HG03565 (cell line): ENCODE measurements around the gene NPAP1.
"Not testable (repeated sequence)": the region's sequence is repeated elsewhere in the genome, so short reads cannot be mapped to it uniquely, and the experiment has no call there.

ENCODE experiments used
- ATAC-seq: cut with Tn5 transposase; IDR thresholded peaks from one replicate; pipeline ENCODE4 v1.9.1; 2021; ENCODE audit warnings: mild to moderate bottlenecking, moderate library complexity; ENCODE audit not compliant: unreplicated experiment

NPAP1 gene, protein sequence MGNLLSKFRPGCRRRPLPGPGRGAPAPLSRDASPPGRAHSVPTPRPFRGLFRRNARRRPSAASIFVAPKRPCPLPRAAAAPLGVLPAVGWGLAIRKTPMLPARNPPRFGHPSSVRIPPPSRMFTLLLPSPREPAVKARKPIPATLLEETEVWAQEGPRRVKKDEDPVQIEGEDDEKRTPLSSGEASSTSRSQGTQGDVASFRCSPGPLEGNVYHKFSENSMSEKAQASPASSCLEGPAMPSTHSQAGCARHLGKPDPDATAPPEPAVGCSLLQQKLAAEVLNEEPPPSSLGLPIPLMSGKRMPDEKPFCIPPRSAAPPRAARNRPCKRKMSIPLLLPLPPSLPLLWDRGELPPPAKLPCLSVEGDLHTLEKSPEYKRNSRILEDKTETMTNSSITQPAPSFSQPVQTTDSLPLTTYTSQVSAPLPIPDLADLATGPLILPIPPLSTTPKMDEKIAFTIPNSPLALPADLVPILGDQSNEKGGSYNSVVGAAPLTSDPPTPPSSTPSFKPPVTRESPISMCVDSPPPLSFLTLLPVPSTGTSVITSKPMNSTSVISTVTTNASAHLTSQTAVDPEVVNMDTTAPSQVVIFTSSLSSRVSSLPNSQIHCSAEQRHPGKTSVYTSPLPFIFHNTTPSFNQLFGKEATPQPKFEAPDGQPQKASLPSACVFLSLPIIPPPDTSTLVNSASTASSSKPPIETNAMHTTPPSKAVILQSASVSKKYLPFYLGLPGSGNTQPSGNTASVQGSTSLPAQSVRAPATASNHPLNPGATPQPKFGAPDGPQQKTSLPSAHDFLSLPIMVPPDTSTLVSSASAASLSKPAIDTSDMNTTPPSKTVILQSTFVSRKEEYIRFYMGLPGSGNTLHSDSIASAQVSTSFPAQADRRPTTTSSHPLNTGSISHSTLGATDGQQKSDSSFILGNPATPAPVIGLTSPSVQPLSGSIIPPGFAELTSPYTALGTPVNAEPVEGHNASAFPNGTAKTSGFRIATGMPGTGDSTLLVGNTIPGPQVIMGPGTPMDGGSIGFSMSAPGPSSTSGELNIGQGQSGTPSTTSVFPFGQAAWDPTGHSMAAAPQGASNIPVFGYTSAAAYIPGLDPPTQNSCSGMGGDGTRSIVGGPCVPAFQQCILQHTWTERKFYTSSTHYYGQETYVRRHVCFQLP

DNA sequence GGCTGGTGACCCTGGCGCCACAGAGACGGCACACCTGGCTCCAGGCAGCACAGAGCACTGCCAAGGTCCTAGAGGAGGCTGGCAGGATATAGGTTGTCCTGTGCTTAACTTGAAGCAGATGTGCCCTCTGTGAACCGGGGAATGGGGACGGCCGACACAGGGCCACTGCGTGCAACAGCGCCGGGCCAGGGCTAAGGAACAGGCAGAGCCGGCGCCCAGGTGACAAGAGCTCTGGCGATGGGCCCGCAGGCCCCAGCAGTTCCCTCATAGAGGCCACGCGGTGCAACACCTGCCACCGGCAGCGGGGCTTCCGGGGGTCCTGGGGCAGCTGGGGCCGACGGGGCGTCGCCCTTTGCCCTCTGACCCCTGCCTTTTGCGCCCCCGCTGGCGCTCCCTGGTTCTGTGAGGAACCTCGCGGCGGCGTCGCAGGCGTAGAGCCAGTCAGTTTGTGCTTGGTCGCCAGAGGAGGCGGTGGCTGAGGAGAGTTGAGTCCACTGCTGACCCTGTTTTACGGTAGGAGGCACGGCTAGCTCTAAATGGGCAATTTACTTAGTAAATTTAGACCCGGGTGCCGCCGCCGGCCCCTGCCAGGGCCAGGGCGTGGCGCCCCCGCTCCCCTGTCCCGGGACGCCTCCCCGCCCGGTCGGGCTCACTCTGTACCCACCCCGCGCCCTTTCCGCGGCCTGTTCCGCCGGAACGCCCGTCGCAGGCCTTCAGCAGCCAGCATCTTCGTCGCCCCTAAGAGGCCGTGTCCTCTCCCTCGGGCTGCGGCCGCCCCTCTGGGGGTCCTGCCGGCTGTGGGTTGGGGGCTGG lies at the start of gene NPAP1:
NPAP1 (plus strand) TSS at position 444 of the 813 bp plus-strand sequence; CDS start at position 537, 93 bp downstream.
- no peak for ATAC-seq

DNA sequence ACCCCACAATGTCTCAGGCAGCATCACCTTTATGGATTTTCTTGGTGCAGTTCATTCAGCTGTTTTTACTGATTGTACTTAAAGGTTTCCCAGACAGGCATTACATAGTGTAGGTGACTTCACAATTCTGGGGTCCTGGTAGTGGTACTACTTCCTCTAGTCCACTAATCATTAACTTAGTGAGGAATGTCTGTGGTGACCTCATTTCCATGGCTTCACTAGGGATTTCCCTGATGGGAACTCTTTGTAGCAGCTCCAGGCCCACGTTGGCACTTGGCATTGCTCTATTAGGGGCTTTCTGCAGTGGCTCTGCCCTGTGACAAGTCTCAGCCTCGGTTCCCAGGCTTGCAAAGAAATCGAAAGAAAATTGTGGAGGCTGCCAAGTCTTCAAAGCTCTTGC lies 48.1 kb upstream of the NPAP1 start:
- no peak for ATAC-seq

DNA sequence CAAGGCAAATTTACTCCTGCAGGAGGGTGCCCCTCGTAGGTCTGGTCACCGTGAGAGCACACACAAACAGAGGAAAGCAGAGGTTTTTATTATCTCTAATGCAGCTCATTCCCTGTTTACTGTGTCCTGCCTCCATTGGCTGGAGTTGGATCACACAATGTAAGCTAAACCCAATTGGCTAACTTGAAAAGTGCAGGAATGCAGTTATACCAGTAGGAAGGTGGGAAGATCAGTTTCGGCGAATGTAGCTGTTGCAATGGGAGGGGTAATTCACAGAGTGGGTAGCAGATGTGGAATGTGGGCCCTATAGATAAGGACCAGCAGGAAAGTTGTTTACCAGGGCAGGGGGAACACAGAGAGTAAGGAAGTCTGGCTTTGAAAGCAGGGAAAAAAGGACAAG lies 42.5 kb upstream of the NPAP1 start:
- no peak for ATAC-seq

DNA sequence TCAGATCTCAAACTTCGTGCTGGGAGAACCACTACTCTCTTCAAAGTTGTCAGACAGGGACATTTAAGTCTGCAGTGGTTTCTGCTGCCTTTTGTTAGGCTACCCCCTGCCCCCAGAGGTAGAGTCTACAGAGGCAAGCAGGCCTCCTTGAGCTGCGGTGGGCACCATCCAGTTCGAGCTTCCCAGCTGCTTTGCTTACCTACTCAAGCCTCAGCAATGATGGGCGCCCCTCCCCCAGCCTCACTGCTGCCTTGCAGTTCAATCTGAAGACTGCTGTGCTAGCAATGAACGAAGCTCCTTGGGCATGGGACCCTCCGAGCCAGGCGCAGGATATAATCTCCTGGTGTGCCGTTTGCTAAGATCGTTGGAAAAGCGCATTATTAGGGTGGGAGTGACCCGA lies 36.2 kb upstream of the NPAP1 start:
- not testable (repeated sequence) for ATAC-seq

DNA sequence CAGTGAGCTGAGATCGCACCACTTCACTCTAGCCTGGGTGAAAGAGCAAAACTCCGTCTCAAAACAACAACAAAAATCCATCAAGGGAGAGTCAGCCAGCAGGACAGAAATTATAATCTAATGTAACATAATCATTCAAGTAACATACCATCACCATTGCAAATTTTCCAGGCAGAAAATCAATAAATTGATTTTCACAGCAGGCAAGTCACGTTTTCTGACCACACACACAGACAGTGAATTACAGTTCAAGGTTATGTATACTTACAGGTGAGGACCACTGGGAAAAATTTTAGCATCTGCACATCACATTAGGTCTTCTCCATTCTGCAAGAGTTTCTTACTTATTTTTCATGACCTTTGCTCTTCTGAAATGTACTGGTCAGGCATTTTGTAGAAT lies 29.9 kb upstream of the NPAP1 start:
- ATAC-seq = no peak

DNA sequence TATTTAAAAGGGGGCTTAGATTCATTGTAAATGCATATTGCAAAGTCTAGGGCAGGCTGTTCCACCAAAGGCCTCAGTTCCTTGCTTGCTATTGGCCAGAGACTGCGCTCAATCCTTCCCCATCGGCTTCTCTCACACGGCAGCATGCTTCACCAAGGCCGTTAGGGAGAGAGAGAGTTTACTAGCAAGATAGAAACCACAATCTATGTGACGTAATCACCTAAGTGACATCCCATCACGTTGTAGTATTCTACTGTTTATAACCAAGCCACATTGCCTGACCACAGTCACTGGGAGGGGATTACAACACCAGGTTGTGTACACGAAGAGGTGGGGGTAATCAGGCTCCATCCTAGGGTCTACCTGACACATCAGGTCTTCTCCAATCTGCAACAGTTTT lies 16.0 kb upstream of the NPAP1 start:
- no peak for ATAC-seq

DNA sequence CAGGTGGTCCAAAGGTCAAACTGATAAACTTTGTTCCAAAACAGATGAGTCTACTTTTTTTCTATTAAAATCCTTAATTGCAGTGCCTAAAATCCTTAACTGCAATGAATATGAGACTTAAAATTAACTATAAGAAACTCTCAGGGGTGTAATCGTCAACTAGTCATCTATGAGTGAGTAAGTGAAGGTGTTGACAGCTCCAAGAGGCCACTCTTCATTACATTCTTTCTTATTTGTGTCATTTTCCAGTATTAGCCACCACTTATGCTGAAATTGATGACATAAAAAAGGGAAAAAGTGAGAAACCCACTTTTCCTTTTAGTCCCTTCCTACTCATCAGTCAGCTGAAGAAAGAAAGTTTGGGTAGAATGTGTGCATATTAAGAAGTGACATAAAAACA lies 12.6 kb upstream of the NPAP1 start:
- no peak for ATAC-seq

DNA sequence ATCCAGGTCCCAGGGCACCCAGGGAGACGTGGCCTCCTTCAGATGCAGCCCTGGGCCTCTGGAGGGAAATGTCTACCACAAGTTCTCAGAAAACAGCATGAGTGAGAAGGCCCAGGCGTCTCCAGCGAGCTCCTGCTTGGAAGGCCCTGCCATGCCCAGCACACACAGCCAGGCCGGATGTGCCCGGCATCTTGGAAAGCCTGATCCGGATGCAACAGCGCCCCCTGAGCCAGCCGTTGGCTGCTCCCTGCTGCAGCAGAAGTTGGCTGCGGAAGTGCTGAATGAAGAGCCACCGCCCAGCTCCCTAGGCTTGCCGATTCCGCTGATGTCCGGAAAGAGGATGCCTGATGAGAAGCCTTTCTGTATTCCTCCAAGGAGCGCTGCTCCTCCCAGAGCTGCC lies 856 bp downstream of the NPAP1 start:
- no peak for ATAC-seq

DNA sequence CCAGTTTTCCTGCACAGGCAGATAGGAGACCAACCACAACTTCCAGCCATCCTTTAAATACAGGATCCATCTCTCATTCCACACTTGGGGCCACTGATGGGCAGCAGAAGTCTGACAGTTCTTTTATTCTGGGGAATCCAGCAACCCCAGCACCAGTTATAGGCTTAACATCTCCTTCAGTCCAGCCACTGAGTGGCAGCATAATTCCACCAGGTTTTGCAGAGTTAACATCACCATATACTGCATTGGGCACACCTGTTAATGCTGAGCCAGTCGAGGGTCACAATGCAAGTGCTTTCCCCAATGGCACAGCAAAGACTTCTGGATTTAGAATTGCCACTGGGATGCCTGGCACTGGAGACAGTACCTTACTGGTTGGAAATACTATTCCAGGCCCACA lies 2.9 kb downstream of the NPAP1 start:
- ATAC-seq = no peak

DNA sequence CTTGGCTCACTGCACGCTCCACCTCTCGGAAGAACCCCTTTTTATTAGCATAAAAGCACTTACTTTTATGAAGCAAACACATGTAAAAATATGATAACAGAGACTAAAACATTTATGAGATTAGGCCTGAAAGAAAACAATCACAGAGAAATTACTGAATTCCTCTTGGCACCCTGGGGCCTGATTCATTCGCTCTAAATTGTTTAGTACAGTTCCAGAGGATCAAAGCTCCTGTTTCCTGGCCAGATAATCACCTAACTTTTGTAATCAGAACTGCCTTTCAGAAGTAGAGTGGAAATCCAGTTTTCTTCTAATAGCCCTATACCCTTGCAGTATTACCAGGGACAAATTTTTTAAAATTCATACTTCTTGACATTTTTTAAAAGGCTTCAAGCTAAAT lies 6.4 kb downstream of the NPAP1 start:
- ATAC-seq = no peak

DNA sequence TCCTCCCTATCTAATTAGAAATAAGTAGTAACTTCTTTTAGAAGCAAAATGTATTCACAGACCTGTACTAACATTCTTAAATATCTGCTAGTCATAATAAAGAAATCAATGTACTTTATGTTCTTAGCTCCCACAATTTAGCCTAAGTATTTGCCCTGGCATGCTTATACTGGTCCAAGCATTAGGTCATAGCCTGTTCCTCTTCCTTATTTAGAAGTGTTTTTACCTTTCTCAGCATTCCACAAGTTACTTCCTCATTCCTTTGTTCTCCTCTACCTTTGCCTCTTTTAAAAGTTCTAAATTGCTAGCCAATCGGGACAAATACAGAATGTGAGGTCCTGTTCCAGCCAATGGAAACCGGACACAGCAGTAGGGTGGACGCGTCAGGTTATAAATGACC lies 7.3 kb downstream of the NPAP1 start:
- ATAC-seq = not testable (repeated sequence)

DNA sequence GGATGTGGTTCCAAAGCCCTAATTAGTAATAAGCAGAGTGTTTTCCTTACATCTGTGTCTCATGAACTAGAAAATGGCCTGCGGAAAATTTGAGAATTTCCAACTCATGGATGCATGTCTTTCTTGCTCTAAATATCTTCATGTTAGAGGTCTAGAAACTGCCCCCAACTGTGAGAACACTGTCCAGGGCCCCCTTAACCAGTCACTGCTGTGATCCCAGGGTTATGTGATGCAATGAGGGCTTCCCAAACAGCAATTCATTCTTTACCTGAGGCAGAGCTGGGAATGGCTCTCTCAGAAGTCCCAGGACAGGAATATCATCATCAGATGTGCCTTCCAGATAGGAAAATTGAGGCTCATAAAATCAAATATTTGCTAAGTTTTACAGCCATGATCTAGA lies 8.2 kb downstream of the NPAP1 start:
- ATAC-seq = no peak

DNA sequence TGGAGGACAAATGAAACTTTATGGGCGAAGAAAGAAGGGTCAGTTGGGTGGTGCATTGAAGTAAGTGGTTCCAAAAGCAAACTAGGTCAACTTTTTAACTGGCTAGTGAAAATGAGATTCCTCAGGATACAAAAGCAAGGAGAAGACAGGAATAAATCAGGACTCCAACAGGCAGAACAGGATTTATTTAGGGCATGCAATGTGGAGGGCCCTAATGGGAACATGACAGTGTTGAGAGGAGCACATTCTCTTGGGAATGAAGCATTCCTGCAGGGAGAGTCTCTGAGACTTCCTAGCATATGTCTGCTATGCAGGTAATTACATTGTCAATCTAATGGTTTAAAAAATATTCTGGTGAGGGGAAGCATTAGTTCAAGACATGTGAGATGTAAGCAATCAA lies 8.7 kb downstream of the NPAP1 start:
- no peak for ATAC-seq

DNA sequence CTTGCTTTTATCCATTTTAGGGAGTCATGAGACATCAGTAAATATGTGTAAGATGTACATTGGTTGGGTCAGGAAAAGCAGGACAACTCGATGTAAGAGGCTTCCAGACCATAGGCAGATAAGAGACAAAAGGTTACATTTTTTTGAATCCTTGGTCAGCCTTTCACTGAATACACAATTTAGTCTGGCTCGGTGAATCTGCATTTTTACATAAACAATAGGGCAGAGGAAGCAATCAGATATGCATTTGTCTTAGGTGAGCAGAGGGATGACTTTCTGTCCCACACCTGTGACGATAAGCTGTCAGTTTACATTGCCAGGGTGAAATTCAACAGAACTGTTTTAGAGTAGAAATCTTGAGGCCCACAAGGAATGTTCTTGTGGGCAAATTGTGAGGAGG lies 20.6 kb downstream of the NPAP1 start:
- ATAC-seq = no peak

DNA sequence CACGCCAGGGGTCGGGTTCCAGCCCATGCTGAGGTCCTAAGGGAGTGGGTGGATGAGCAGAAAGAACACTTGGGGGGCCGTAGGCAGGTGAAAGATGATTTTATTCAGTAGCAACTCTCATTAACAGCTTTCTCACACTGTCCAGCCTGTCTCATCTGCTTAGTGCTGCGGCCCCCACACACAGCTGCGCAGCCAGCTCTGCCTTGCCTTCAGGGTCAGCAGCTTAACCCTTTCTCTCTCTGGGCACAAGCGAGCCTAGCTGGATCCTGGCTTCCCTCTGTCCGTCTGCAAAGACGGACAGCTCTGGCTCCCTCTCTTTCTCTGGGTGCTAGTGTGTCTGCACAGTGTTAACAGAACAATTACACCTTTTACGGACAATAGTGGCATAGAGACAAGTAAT lies 21.3 kb downstream of the NPAP1 start:
- no peak for ATAC-seq

DNA sequence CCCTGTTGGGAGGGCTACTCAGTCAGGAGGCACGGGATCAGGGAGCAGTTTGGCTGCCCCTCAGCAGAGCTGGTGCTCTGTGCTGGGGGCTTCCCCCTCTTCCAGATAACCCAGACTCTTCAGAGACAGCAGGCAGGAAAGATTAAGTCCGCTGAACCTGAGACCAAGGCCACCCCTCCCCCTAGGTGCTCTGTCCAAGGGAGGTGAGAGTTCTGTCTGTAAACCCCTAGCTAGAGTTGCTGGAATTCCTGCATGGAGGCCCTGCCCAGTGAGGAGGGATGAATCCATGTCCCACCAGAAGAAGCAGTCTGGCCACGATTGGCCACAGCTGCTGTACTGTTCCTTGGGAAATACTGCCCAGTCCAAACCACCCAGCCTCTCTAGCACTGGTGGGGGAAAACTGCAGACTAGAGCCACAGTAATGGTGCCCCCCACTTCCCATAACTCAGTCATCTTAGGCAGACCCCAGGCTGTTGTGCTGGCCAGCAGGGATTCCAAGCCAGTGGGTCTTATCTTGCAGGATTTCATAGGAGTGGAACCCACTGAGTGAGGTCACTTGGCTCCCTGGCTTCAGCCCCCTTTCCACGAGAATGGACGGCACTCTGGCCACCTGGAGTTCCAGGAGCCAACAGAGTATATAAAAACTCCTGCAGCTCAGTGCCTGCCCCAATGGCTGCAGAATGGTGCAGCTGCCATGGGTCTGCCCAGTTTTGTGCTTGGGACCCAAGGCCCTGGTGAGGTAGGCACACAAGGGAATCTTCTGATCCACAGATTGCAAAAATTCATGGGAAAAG lies 42.9 kb downstream of the NPAP1 start:
- ATAC-seq = no peak

DNA sequence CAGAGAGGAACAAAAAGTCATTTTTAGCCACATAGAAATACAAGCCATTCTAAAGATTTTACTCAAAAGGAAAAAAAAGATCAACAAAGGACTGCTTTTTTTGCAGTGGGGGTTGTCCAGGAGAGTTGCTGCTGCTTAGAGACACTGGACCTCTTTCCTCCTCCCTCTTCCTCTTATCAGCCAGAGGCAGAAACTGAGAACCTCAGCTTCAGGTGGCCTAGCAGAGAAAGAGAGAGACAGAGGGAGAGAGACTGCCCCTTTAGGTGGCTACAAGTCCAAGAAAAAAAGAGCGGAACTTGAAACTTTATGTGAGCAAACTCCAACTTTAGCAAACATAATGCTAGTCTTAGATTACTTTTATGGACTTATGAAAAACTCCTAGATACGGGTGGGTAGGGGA lies 54.2 kb downstream of the NPAP1 start:
- no peak for ATAC-seq
